Activated CD4-positive, alpha-beta T cell treated with anti-CD3 and anti-CD28 coated beads for 4 hours (primary cell): Measurements from ENCODE around the gene NPSR1.

Experiments used
- DNase-seq, 2 donors: peaks; one replicate each; pipeline ENCODE4 v3.0.0-alpha.2; 2020

NPSR1 gene

DNA sequence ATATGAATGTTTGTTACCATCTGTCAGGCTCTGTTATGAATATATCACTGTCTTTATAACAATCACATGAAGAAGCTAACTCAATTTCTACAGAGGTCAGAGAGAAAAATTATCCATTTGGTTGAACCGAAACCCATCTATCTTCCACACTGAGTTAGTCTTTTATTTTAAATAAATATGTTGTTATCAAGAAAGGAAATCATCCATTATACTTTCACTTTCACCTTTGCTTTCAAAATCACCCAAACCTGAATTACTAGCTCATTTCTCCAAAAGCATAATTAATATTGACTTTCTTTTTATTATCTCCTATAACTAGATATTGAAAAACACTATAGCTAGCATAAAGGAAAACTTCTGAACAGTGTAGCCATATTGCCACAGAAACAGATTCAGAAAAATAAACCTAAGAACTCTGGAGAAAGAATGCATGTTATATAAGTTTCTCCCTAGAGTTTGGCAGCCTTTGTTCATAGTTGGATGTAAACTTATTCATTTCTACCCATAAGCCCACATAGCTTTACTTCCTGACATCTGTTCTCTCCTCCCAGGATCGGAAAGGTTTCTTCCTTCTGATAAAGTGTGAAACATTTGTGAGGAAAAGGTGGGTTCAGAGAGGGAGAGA, 66.0 kb downstream of the NPSR1 start:
- DNase-seq: no peak

DNA sequence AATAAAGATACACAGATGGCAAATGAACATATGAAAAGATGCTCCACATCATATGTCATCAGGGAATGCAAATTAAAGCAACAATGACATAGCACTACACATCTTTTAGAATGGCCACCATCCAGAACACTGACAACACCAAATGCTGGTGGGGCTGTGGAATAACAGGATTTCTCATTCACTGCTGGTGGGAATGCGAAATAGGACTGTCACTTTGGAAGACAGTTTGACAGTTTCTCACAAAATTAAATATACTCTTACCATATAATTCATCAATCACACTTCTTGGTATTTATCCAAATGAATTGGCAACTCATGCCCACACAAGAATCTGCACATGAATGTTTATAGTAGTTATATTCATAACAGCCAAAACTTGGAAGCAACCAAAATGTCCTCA, 68.2 kb downstream of the NPSR1 start:
- no peak for DNase-seq

DNA sequence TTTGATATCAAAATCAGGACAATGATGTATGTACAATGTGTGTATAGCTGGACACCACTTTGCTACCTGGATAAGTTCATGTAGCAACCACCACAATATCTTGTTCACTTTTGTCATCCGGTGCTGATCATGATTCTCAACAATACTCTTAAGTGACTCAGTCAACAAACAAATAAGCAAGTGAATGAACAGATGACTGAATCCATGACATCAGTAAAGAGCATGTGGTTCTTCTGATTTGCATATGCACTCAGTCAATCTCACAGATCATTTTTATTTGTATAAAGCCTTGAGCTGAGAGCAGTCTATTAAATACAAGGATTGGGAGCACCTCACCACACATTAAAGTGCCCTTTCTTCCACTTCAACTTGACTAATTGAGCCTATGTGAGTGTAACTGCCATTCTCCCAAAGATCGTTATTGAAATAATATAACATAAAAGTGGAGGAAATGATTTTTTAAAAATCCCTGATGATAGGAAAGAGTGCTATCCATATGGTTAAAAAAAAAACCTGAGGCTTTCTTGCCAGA, 69.5 kb downstream of the NPSR1 start:
- no peak for DNase-seq

DNA sequence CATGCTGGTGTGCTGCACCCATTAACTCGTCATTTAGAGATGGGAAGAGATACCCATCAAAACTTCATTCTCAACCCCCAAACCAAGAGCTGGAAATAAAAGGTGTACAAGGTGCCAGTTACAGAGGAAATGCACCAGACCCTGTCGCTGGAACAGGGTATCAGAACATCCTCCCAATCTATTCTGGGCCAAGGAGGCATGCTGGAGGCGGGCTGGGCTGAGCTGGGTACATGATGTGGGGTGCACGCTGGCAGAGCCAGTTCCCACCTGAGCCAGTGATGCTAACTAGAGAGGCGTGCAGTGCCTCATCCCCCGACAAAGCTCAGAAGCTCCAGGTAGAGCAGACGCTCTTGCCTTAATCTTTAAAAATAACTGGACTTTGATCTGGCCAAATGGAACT, 70.1 kb downstream of the NPSR1 start:
- no peak for DNase-seq

DNA sequence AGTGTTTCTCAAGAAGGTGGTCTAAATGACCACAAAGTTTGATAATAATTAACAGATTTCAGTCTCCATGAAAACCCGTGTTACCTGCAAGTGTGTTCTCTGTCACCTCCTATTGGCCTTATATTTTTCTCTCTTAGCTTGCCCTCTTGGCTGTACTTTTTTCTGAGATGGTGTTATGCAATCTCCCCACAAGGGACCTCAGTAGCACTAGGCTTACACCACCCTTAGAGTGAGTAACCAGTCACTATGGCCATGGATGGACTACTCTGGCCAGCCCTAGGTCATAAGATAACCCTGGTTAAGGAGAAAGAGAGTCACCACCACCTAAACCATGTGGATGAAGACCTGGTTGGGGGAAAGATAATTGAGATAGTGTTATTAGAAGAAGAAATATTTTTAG, 76.8 kb downstream of the NPSR1 start:
- DNase-seq: no peak

DNA sequence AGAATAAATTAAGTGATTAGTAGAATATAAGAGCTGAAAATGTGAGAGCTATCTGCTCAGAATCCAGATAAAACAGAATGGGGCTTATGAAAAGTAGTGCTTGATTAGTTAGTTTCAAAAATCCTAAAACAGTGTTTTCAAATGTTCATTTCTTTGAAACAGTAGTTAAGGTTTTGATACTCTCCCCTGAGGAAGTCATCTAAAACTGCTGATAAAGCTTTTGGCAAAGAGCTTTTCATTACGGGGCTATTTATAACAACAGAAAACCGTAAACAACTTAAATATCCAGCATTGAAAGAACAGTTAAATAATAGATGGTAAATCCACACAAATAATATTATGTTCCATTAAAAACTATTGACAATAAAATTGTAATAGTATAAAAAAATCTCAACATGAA, 77.5 kb downstream of the NPSR1 start:
- no peak for DNase-seq

DNA sequence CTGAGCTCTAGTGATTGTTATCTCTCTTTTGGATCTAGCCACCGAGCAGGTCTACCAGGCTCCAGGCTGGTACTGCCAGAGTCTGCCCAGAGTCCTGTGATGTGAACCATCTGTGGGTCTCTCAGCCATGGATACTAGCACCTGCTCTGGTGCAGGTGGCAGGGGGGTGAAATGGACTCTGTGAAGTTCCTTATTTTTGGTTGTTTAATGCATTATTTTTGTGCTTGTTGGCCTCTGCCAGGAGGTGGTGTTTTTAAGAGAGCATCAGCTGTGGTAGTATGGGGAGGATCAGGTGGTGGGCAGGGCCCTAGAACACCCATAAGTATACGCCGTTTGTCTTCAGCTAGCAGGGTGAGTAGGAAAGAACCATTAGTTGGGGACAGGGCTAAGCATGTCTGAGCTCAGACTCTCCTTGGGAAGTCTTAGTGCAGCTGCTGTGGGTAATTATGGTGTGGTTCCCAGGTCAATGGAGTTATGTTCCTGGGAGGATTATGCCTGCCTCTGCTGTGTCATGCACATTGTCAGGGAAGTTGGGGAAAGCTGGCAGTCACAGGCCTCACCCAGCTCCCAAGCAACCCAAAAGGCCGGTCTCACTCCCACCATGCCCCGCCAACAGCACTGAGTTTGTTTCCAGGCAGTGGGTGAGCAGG, 81.8 kb downstream of the NPSR1 start:
- no peak for DNase-seq

DNA sequence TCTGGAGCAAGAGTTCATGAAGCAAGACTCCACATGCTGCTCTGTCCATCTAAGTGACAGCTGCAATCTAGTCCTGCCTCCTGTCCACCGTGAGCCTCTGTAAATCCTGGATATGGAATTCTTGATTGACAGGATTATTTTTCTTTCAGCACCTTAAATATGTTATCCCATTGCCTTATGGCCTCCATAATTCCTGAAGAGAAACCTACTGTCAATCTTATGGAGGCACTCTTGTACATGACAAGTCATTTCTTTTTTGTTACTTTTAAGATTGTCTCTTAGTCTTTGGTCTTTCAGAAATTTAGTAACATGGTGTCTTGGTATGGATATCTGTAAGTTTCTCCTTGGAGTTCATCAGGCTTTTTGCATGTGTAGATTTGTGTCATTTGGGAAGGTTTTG, 82.8 kb downstream of the NPSR1 start:
- no peak for DNase-seq

DNA sequence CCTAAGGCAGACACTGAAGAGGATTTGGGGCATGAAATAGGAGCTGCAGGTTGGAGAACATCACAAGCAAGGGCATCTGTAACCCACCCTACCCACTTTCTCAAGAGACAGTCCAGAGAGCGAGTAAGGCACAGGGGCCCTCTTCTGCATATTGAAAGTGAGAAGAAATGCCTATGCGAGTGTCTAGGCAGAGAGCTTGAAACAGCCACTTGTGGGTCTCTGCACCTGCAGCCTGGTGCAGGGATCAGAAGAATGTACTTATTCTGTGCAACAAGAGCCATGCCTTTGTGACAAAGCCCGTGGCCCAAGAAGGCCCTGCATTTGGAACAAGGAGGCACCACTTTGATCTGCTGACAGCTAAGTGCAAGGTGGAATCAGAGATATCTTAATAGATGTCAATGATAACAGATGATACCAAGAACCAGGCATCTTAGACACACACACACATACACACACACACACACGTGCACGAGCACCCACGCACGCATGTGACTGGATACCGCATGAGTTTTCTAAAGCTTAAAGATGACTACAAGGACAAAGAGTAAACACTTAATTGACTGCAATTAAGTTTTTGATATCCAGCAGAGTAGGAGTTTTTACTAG, 89.3 kb downstream of the NPSR1 start:
- DNase-seq: no peak

DNA sequence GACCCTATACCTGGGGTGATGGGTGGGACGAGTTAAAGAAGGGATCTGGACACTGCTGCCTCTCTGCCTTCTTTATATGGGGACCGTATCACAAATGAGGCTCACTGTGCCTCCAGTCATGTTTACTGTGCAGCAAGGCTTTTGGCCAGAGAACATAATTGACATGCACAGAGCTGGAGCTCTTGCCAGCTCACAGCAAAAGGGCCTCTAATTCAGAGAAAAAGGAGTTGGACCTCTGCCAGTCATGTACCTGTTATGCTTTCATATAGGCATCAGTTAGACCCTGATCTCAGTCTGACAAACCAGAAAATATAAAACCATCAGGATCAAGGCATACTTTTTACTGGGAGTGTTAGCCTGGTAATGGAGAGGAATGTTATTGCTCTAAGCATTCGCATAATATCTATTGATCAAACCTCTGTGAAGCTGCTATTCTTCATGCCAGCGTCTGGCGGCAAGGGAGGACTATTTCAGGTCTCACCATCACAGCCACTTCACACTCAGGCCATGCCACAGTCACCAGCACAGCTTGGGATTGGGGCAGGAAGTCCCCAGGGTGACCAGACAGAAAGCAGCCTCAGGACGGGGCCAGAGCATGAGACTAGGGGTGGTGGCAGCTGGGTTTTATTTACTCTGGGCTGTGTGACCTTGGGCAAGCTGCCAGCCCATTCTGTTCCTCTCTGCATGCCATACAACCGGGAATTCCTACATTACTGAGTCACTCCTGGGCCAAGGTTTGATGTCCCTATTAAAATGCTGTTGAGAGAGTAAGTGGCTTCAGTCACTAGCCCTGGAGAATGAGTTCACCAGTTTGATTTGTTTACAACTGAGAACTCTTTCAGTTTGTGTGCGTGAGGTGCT, 90.1 kb downstream of the NPSR1 start:
- no peak for DNase-seq

DNA sequence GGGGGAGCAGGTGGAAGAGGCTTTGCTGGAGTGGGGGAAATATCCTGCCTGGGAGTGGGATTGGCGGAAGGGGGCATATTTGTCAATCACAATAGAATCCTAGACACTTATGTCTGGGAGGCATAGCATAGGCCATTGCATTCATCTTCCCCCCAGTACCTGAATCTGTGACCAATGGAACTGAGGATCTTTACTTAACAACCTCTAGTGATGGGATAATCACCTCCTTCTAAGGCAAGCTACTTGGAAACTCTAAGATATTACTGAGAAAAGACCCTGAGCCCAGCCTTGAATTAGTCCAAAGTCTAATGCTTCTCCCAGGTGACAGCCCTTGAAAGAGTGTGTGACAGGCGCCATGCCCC, 90.7 kb downstream of the NPSR1 start:
- DNase-seq: no peak

DNA sequence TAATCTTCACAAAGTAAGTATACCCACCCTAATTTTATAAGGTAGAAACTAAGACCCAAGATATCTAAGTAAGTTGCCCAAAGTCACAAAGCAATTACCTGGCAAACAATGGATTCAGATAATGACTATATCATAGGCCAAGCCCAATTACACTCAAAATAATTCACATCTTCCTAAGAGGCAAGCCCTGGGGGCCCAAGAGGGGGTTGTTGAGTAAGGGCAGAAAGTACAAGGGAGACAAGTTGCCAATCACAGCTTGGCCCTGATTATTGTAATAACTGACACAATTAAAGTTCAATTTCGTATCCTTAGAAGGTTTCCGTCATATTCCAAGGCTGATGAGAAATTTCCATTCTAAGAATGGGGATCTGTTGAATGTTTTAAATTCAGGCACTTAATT, 91.4 kb downstream of the NPSR1 start:
- no peak for DNase-seq

DNA sequence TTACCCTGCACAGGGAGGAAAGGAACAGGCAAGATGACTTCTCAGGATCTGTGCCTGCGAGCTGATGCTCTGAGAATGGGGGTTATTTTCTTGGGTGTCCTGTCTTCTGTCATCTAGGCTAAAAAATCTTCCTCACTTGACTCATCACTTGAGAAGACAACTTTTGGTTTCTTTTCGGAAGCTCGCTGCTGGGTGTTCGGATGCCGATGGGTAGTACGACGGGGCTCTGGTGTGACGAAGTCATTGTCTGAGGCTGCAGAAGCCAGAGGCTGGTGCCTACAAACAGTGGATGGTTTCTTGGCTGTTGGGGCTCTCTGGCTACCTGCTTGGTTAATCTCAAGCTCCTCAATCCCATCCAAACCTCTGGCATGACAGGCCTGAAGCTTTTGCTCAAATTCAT, 92.2 kb downstream of the NPSR1 start:
- no peak for DNase-seq

DNA sequence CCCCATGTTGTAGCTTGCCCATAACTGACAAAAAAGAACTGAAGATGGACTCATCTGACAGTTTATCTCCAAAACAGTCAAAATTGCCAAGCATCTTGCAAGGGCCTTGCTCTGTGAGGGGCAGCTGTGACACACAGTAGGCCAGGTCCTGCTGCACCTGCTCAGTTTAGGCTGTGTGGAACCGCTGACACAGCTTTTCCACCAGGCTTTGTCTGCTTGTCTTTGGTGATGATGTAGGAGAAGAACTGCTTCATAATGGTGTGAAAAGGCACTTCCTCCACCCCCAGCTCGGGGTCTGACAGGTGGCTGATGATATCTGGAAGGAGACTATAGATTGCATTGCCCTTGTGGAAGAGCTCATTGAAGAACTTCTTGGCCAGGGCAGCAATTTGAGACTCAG, 92.6 kb downstream of the NPSR1 start:
- DNase-seq: no peak

DNA sequence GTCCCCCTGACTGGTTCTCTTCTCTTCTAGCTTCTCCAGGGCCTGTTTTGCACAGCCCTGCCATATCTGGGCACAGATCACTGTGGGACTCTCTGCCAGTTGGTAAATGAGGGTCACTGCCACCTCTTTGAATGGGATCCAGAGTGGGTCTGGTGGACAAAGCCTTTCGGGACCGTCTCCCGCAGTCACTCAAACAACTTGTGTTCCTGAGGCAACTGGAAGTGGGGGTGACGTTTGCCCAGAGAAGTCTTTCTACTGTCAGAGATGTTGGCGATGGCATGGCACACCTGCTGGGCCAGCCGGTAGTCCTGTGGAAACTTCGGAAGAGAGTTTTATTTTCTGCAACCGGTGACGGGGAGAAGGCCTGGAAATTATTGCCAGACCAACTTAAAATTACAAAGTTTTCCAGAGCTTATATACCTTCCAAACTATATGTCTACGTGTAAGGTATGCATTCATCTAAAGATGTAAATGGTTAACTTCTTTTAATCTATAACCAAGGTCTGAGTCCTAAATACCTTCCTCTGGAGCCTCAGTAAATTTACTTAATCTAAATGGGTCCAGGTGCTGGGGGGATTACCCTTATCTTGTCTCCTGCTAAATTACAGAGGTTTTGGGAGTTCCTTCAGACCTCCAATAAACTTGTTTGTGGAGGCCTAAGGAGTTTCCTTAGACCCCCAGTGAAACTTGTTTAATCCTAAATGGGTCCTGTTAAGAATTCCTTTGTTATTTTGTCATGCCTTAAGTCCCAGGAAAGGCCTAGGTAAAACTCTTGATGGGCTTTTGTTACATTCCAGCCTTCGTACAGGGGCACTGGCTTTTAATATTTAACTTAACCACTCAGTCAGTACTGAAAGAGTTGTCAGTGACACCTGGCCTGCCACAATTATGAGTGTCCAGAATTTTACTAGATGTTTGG, 94.0 kb downstream of the NPSR1 start:
- no peak for DNase-seq

DNA sequence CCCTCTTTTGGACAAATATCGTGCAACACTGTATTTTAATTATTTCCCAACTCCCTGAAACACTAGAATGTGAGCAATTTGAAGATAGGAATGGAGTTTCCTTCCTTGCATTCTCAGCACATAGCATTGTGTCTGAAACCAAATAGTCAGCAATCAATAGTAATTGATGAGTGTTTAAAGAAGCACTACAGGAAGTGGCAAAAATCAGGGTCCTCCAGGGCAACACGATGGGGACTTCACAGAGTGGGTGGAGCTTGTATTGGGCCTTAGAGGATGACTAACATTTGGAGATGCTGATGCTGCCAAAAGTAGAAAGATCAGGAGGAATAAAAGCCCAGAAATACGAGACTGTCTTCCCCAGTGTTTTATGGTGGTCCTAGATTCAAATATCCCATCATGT, 94.9 kb downstream of the NPSR1 start:
- DNase-seq: no peak

DNA sequence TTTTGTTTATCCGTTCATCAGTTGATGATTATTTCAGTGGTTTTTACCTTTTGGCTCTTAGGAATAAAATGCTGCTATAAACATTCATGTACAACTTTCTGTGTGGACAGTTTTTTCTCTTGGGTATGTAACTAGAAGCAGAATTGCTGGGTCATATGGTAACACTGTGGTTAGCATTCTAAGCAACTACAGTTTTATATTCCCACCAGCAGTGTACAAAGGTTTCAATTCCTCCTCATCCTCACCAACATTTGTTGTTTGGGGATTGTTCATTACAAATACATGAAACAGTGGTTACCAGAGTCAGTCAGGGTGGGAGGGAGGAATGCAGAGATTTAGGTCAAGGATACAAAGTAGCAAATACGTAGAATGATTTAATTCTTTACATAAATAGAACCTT, 97.0 kb downstream of the NPSR1 start:
- no peak for DNase-seq

DNA sequence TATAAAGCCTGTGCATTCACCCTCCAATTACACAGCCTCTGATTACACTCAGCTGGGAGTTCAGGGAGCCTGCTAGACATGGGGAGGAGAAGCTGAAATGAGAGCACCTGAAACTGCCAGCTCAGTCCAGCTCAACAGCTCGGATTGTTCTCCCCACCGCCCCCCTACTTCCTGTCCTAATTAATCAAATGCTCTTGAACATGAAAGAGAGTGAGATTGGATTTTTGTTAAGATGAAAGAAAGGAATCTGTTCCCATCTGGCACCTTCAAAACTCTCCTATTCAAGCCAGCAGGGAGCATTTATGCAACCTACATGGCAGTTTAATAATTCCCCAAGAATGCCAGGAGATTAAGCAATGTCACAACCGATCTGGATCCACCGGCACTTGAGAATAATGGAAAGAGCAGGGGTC, 98.0 kb downstream of the NPSR1 start:
- no peak for DNase-seq

DNA sequence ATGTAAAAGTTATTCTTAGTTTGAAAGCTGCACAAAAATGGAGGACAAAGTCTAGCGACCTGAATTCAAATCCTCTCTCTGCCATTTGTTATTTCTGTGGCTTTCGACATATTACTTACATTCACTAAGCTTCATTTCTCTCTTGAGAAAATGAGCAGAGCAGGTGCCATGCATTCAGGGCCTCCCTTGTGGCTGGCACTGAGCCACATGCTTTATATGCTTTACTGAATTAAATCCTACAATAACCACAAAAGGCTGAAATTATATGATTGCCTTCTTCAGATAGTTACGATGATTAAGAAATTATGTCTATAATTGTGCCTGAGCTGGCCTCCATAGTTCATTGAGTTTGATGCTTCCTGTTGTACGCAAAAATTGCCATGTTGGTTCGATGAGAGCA, 98.7 kb downstream of the NPSR1 start:
- no peak for DNase-seq

DNA sequence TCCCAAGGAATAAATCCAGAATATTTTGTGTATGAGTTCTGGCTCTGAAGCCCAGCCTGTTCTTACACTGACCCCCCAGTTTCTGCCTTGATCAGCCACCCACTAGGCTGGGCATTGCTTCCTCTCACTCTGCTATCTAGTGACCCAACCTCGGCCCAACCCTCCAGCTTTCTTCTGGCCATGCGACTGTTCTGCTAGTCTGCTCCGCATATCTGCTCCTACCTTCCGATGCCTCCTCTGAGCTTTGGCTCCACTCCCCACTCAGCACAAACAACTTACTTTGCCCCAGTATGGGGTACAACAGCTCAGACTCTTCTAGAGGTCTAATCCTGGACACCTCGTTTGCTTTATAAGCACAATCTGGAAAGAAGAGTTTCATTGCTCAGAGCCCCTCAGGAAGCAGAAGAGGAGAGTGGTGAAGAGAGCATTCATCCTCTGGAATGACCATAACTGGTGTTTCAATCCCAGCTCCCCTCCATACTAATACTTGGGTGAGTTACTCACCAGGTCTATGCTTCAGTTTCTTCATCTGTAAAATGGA, 99.6 kb downstream of the NPSR1 start:
- no peak for DNase-seq

DNA sequence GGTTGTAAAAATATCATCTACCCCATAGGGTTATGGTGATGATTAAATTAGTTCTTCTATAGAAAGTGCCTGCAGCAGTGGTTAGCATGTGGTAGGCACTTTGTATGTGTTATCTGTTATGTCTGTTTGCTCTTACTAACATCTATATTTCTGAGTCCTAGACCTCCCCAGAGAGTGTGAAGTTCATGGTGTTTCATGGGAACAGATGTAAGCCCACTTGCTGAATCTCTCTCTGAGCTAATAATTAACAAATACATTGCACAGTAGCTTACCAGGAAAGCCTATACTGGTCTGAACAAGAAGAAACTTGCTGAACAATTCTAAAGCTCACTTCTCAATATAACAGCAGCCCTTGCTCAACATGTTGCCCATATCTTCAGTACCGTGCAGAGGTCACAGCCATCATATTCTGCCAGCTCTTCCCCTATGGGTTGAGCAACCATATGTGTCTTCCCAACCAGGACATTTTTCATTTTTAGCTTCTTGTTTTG, 100.1 kb downstream of the NPSR1 start:
- no peak for DNase-seq
